GM12878 (cell line): ENCODE results near the gene TMEM255B. TPM values are rescaled to one million over a fixed set of nuclear protein-coding genes. Genes with fewer than 3 reads are reported as not detected.

ENCODE experiments used
- BMI1 ChIP-seq: fragments of 450-650 bp; IDR thresholded peaks from 2 replicates; pipeline ENCODE4 v1.6.1; 2016; ENCODE audit warnings: mild to moderate bottlenecking, moderate library complexity, borderline replicate concordance
- CEBPB ChIP-seq, 2 experiments: fragments of 150-350 bp in 1 of 2; IDR thresholded peaks; 2 replicates each; pipeline ENCODE4 v1.6.1; 2012 to 2014; ENCODE audit warnings: low read depth in 2 of 2, low read length in 2 of 2, borderline replicate concordance in 1 of 2, inconsistent platforms in 1 of 2
- IKZF2 ChIP-seq, 2 experiments: fragments of 450-650 bp; IDR thresholded peaks; 2 replicates each; pipeline ENCODE4 v1.6.1; 2017; ENCODE audit warnings: mild to moderate bottlenecking in 2 of 2, moderate library complexity in 2 of 2
- KAT2A ChIP-seq: conservative IDR thresholded peaks from 2 replicates; pipeline ENCODE4 v1.6.1; 2011; ENCODE audit warnings: low read depth, low read length; ENCODE audit not compliant: control insufficient read depth
- NR2C1 ChIP-seq: fragments of 450-650 bp; IDR thresholded peaks from 2 replicates; pipeline ENCODE4 v1.6.1; 2017; ENCODE audit warnings: antibody characterized with exemption, mild to moderate bottlenecking, moderate library complexity
- PAX8 ChIP-seq: fragments of 450-650 bp; IDR thresholded peaks from 2 replicates; pipeline ENCODE4 v1.6.1; 2017; ENCODE audit warnings: mild to moderate bottlenecking, moderate library complexity
- polyA plus RNA-seq, 11 experiments: library from polyadenylated mRNA; depleted of rRNA in 4 of 11; unstranded in 6 of 11; stranded (reverse) in 5 of 11; fragments of >200 nt; fragmentation: Nextera tagmentation in 4 of 11; fragmentation: Illumina TruSeq in 1 of 11; extraction: Ambion mirVana in 4 of 11; extraction: Trizol in 1 of 11; gene quantifications; 1 replicate in 1 of 11; 2 replicates in 10 of 11; pipeline versions ENCODE4 v1.2.1 to v1.2.3, GENCODE V29; 2011 to 2016; ENCODE audit warnings: inconsistent platforms in 2 of 11, missing spikeins in 2 of 11, low read depth in 1 of 11
- total RNA-seq, 4 experiments: library from RNA; depleted of rRNA in 3 of 4; stranded (reverse); fragments of >200 nt in 3 of 4; fragmentation: Illumina TruSeq in 1 of 4; extraction: Trizol in 1 of 4; gene quantifications; 2 replicates each; pipeline versions ENCODE4 v1.2.1 to v1.2.3, GENCODE V29; 2013 to 2021
- TF ChIP-seq, protein P1 (sequence below): fragments of 450-650 bp; IDR thresholded peaks from 2 replicates; pipeline ENCODE4 v1.6.1; 2017; ENCODE audit warnings: mild to moderate bottlenecking, moderate library complexity
- TF ChIP-seq, protein P2 (sequence below): IDR thresholded peaks from 2 replicates; pipeline ENCODE4 v1.6.1; 2012; ENCODE audit warnings: improper control_type of control experiment, low read depth, low read length; ENCODE audit not compliant: insufficient replicate concordance

The TMEM255B gene
- total and polyA plus RNA-seq, 10 of the 15 experiments (the other 5 are each of a cell fraction or from before 2014, with no cell fraction given): 0.04 to 0.62 (median 0.13) TPM; not detected in 3

DNA sequence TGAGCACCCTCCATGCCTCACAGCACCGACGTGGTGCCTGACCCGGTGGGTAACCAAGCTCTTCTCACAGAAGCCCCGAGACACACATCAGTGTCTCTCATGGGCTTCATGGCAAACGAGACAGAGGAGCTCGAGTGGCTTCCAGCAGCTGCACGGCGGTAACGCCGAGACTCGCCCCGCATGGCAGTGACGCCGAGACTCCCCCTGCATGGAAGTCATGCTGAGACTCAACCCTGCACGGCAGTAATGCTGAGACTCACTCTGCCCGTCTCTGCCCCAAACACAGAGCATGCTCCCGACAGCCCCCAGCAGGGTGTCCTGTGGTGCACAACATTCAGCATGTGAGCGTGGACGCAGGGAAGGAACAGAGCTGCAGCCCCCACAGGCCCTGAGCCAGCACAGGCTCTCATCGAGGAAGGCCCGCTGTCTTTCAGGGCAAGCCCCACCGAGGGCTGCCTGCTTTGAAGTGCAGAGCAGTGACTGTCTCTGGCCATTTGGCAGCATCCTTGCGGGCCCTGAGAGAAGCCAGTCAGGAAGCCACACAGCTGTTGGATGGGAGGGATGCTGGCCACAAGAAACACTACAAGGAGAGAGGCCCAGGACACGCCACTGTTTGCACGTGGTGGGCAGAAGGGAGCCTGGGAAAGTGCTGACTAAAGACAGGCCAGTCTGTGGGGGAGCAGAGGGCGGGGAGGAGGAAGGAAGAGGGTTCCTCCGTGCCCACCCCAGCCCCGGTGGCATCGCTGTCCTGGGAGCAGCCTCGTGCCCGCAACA, 95.4 kb downstream of the TMEM255B start (continued):
- TF ChIP-seq, protein P1, sequence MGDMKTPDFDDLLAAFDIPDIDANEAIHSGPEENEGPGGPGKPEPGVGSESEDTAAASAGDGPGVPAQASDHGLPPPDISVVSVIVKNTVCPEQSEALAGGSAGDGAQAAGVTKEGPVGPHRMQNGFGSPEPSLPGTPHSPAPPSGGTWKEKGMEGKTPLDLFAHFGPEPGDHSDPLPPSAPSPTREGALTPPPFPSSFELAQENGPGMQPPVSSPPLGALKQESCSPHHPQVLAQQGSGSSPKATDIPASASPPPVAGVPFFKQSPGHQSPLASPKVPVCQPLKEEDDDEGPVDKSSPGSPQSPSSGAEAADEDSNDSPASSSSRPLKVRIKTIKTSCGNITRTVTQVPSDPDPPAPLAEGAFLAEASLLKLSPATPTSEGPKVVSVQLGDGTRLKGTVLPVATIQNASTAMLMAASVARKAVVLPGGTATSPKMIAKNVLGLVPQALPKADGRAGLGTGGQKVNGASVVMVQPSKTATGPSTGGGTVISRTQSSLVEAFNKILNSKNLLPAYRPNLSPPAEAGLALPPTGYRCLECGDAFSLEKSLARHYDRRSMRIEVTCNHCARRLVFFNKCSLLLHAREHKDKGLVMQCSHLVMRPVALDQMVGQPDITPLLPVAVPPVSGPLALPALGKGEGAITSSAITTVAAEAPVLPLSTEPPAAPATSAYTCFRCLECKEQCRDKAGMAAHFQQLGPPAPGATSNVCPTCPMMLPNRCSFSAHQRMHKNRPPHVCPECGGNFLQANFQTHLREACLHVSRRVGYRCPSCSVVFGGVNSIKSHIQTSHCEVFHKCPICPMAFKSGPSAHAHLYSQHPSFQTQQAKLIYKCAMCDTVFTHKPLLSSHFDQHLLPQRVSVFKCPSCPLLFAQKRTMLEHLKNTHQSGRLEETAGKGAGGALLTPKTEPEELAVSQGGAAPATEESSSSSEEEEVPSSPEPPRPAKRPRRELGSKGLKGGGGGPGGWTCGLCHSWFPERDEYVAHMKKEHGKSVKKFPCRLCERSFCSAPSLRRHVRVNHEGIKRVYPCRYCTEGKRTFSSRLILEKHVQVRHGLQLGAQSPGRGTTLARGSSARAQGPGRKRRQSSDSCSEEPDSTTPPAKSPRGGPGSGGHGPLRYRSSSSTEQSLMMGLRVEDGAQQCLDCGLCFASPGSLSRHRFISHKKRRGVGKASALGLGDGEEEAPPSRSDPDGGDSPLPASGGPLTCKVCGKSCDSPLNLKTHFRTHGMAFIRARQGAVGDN: no peak
- TF ChIP-seq BMI1: no peak
- no peak for TF ChIP-seq NR2C1
- TF ChIP-seq CEBPB (IDR thresholded peaks at IDR 0.05; ENCODE audit: borderline replicate concordance in 1 of 2, low read depth in 2 of 2, low read length in 2 of 2): no peak
- no peak for TF ChIP-seq PAX8
- TF ChIP-seq KAT2A: no peak
- no peak for TF ChIP-seq IKZF2 (IDR thresholded peaks at IDR 0.05)
- TF ChIP-seq, protein P2, sequence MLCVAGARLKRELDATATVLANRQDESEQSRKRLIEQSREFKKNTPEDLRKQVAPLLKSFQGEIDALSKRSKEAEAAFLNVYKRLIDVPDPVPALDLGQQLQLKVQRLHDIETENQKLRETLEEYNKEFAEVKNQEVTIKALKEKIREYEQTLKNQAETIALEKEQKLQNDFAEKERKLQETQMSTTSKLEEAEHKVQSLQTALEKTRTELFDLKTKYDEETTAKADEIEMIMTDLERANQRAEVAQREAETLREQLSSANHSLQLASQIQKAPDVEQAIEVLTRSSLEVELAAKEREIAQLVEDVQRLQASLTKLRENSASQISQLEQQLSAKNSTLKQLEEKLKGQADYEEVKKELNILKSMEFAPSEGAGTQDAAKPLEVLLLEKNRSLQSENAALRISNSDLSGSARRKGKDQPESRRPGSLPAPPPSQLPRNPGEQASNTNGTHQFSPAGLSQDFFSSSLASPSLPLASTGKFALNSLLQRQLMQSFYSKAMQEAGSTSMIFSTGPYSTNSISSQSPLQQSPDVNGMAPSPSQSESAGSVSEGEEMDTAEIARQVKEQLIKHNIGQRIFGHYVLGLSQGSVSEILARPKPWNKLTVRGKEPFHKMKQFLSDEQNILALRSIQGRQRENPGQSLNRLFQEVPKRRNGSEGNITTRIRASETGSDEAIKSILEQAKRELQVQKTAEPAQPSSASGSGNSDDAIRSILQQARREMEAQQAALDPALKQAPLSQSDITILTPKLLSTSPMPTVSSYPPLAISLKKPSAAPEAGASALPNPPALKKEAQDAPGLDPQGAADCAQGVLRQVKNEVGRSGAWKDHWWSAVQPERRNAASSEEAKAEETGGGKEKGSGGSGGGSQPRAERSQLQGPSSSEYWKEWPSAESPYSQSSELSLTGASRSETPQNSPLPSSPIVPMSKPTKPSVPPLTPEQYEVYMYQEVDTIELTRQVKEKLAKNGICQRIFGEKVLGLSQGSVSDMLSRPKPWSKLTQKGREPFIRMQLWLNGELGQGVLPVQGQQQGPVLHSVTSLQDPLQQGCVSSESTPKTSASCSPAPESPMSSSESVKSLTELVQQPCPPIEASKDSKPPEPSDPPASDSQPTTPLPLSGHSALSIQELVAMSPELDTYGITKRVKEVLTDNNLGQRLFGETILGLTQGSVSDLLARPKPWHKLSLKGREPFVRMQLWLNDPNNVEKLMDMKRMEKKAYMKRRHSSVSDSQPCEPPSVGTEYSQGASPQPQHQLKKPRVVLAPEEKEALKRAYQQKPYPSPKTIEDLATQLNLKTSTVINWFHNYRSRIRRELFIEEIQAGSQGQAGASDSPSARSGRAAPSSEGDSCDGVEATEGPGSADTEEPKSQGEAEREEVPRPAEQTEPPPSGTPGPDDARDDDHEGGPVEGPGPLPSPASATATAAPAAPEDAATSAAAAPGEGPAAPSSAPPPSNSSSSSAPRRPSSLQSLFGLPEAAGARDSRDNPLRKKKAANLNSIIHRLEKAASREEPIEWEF: no peak
- TF ChIP-seq, all 136 proteins: peak for 0
